OCI-M2 (cell line): ENCODE data around the gene USP38.
"Not testable (repeated sequence)": the region's sequence is repeated elsewhere in the genome, so short reads cannot be mapped to it uniquely, and the experiment has no call there.

Experiments used
- DNase-seq: peaks from one replicate; lab custom pipeline; 2025; ENCODE audit not compliant: unreplicated experiment; lab: John Stamatoyannopoulos, UW

Gene USP38, protein sequence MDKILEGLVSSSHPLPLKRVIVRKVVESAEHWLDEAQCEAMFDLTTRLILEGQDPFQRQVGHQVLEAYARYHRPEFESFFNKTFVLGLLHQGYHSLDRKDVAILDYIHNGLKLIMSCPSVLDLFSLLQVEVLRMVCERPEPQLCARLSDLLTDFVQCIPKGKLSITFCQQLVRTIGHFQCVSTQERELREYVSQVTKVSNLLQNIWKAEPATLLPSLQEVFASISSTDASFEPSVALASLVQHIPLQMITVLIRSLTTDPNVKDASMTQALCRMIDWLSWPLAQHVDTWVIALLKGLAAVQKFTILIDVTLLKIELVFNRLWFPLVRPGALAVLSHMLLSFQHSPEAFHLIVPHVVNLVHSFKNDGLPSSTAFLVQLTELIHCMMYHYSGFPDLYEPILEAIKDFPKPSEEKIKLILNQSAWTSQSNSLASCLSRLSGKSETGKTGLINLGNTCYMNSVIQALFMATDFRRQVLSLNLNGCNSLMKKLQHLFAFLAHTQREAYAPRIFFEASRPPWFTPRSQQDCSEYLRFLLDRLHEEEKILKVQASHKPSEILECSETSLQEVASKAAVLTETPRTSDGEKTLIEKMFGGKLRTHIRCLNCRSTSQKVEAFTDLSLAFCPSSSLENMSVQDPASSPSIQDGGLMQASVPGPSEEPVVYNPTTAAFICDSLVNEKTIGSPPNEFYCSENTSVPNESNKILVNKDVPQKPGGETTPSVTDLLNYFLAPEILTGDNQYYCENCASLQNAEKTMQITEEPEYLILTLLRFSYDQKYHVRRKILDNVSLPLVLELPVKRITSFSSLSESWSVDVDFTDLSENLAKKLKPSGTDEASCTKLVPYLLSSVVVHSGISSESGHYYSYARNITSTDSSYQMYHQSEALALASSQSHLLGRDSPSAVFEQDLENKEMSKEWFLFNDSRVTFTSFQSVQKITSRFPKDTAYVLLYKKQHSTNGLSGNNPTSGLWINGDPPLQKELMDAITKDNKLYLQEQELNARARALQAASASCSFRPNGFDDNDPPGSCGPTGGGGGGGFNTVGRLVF

DNA sequence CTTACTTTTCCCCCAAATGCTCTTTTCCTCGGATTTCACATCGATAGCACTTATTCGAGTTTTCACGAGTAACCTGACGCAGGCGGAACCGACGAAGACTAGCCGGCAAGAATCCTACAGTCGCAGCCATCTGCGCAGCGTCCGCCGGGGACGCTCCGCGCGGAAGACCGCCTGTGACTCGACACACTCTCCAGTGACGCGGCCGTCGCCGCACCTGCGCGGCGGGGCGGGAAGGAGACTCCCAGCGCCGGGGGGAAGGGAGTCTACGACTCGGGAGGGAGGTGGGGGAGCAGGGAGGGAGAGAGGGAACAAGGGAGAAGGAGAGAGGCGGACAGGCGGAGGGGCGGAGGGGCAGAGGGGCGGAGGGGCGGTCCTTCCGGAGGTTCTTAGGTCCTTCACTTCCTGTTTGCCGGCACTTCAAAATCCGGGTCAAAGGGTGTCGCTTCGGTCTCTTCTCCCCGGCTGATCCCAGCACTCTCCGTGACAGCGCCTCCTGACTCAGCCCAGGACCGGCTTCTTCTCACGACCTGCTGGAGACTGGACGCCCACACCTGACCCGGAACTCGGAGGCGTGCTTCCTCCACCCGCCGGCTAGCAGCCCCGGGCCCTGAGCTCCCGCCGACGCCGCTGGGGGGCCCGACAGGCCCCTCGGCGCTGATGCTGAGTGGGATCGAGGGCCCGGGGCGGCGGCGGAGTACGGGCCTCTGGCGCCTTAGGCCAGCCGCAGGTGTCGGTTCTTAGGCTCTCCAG, at the start of gene USP38:
Gene USP38 (plus strand): TSS at position 415 of the 750 bp plus-strand sequence. CDS start 534 bp downstream, outside the sequence.
- DNase-seq, result no peak

DNA sequence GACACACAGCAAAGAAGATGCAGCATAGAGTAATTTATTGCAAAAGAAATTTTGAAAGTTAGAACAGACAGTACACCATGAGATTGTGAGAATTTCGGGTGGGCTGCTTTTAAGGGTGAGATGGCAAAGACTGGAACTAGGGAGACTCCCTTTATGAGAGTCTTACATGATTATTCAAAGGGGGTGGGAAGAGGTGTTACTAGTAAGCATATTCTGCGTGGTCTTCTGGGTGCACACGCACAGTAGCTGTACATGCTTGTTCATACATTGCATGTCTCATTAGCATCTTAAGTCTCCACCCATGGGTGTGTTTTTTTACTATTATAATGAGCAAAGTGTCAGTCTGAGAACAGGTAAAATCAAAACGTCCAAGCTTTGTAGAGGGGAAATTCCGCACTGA, 49.4 kb upstream of the USP38 start:
- DNase-seq, result no peak

DNA sequence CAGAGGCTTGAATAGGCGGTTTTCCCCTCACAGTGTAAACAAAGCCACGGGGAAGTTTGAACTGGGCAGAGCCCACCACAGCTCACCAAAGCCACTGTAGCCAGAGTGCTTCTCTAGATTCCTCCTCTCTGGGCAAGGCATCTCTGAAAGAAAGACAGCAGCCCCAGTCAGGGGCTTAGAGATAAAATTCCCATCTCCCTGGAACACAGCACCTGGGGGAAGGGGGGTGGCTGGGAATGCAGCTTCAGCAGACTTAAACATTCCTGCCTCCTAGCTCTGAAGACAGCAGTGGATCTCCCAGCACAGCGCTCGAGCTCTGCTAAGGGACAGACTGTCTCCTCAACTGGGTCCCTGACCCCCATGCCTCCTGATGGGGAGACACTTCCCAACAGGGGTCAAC, 44.0 kb upstream of the USP38 start:
- no peak for DNase-seq

DNA sequence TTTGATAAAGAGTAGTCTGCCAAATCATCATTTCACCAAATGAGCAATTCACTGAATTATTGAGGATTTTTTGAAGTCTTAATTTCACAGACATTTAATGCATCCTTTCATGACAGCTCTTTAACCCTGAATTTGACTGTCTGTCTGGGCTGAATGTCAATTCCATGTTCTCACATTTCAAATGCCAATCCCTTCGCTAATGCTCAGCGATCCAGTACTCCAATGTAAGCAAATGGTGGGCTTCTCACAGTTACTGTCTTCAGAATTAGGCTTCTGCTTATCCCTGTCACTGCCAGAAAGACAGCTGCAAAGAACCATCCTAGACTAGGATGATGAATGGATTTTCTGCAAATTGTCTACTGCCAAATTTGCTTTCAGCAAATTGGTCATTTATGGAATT, 36.2 kb upstream of the USP38 start:
- no peak for DNase-seq

DNA sequence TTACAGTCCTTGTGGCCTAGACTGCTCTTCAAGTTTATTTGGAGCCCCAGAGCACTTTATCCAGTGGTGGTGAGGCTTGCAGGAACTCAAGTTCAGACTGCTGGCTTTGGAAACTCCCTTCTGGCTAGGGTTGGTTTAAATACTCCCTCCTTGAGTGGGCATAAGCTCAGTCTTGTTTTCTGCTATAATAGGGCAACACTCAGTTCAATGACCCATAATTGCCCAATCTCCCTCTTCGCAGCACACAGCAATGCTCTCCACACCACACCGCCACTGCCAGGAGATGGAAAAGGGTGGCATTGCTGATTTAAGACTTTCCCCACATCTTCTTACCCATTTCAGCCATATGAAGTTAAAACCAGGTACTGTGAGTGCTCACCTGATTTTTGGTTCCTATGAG, 27.9 kb upstream of the USP38 start:
- DNase-seq, result no peak

DNA sequence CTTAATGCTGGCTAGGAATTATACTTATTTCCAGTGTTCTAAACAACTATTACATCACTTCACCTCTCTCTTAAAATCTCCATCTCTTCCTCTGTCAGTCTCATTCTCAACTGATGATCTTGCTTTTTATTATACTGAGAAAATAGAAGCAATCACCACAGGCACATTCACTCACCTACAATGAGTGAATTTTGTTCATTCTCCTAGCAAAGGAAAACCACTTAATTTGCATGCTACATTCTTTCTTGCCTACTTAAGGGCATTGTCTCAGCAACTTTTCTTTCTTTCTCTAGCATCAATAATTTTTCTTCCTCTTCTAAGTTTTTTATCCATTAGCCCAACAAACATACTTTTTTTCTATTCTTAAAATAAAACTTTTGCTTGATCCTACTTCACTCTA, 21.1 kb upstream of the USP38 start:
- no peak for DNase-seq

DNA sequence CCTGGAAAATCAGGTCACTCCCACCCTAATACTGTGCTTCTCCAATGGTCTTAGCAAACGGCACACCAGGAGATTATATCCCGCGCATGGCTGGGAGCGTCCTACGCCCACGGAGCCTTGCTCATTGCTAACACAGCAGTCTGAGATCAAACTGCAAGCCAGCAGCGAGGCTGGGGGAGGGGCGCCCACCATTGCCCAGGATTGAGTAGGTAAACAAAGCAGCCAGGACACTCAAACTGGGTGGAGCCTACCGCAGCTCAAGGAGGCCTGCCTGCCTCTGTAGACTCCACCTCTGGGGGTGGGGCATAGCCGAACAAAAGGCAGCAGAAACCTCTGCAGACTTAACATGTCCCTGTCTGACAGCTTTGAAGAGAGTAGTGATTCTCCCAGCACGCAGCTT, 18.0 kb upstream of the USP38 start:
- not testable (repeated sequence) for DNase-seq

DNA sequence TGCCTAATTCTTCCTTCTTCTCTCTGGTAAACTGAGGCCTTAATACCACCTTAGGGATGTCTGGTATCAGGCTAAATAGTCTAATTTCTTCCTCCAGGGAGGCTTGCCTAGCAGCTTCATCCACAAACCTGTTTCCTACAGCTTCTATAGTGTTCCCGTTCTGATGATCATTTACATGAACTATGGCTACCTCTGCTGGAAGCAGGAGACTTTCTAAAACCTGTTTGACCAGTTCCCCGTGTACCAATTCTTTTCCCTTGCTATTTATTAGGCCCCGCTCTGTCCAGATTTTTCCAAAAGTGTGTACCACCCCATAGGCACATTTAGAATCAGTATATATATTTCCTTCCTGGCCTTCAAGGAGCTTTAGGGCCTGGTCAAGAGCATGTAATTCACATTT, 5.8 kb upstream of the USP38 start:
- no peak for DNase-seq

DNA sequence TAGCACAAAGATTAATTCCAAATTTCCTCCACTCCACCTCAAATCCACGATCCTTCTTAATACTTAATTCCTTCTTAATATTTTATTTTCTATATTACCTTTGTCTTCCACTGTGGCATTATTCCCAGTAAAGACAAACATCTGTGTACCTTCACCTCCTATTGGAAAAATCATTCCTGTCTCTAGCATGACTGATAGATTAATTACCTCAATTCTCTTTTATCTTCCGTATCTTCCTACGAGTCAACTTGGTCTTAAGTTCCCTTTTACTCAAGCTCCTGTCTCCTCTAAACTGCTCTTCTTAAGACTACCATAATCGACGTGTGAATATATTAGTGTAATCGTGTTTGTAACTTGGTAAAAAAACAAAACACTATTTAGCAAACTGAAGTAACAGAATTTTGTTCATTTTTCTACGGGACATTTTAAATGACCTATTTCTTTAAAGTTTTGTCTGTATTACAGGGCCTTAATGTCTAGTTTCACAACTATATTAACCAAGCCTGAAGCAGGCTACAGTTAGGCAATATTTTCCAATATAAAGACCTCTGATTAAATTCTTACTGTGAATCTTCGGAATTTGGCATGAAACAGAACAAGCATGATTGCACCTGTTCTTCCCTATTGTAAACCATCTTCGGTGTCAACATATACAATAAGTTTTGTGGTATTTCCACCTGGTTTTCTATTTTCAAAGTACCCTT, 1.1 kb upstream of the USP38 start:
- no peak for DNase-seq

DNA sequence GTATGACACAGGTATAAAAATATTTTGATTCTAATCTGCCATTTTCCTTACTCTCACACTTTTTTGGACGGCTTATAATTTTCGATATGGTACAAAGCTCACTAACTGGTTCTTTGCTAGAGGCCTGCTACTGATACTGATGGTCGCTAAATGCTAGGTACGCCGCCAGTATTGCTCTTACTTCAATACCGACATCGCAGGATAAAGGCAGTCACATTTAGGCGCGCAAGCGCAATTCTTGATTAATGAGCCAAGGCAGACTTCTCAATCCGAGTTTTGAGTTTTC, 557 bp upstream of the USP38 start:
- no peak for DNase-seq

DNA sequence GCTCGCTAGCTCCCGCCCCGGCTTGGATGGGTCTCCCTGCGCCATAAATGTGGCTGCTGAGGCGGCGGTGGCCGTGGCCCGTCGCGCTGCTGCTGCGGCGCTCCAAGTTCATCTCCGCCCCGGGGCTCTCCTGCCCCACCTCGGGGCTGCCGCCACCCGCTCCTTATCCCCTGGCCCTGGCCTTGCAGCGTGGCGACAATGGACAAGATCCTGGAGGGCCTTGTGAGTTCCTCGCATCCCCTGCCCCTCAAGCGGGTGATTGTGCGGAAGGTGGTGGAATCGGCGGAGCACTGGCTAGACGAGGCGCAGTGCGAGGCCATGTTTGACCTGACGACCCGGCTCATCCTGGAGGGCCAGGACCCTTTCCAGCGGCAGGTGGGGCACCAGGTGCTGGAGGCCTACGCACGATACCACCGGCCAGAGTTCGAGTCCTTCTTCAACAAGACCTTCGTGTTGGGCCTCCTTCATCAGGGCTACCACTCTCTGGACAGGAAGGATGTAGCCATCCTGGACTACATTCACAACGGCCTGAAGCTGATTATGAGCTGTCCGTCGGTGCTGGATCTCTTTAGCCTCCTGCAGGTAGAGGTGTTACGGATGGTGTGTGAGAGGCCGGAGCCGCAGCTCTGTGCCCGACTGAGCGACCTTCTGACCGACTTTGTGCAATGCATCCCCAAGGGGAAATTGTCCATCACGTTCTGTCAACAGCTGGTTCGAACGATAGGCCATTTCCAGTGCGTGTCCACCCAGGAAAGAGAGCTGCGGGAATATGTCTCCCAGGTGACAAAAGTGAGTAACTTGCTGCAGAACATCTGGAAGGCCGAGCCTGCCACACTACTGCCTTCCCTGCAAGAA, 763 bp downstream of the USP38 start:
- no peak for DNase-seq

DNA sequence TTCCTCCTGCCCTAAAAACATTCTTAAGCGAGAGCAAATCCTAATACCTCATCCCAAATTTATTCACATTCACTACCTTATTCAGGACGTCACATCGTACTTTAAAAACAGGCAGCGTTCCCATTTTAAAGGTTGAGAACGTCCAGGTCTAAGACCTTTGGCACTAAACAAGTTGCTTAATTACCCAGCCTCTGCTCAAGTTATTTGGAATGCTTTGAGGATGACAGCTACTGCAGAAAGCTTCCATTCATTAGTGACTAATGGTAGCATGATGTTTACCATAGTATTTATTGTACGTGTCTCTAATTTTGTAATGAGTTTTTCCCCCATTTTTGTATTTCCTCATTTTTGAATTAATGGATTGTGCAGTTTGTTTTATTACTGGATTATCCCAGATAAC, 1.5 kb downstream of the USP38 start:
- no peak for DNase-seq

DNA sequence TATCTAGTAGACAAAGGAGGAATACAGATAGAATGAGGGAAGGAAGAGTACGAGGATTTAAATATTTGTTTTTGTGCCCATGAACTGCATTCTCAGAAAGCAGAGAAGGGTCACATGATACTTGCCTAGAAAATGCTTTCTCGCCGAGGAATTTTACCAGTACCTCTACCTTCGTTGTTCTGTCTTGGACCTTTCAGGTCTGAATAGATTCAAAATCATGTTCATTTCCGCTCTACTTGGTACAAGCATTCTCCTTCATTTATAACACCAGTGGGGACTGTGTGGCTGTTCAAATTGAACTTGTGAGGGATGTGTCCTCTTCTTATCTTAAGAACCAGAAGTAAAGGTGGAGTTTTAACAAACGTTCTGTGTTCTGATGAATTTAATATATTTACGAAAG, 1.9 kb downstream of the USP38 start:
- DNase-seq, result no peak

DNA sequence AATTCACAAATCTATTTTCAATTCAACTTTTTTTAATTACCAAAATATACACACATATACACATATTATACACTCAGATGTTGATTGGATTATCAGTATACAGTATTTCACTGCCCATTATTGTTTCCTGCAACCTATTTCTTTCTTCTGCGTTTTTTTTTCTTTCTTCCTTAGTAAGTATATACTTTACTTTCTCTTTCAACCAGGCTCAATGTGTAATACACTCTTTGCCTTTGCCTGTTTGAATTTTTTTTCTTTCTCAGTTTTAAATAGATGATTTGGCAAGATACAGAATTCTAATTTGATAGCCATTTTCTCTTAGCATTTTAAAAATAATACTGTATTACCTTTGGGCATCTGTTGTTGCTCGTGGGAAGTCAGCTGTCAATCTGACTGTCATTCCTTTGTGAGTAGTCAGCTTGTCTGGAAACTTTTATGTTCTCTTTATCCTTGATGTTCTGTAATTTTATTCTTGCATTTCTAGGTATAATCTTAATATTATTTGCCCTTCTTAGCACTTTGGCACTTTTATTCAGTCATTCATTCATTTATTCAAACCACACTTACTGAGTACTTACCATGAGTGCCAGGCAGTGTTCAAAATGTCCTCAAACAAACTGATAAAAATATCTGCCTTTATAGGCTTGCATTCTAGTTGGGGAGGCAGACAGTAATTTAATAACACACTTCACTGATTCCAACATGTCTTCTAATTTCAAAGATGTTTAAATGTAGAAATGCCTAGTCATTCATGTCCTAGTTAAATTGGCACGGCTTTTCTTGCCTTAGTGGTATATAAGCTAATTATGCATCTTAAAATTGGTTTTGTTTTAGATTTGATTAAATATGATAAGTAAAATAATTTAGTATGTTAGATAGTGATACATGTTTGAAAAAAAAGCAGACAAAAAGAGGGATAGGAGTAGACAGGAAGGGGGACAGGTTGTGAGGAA, 3.7 kb downstream of the USP38 start:
- DNase-seq, result no peak

DNA sequence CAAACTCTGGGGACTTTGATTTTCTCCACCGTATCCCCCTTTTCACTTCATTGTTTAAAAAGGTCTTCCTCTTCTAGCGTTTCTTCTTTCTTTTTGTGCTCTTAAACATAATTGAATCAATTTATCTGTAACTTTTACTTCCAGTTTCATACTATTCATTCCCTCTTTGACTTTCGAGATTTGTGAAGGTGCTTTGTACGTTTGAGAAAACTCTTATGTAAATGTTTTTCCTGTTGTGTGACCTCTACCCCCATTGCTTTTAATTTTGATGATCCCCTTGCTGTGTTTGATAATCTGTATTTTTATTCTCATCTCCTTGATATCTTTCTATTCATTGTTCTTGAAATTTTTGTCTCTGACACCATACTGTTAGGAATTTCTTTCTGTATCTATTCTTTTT, 4.8 kb downstream of the USP38 start:
- no peak for DNase-seq

DNA sequence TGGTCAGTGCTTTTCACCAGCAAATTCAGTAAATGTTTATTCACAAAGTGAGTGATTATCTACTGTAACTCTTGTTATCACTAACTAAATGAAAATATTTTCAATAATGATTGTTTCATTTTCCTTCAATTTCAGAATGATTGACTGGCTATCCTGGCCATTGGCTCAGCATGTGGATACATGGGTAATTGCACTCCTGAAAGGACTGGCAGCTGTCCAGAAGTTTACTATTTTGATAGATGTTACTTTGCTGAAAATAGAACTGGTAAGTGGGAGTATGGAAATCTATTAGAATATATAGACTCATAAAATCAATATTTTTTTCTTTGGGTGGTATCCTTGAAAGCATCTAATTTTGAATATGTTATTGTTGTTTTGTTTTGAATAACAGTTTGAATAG, 10.9 kb downstream of the USP38 start:
- DNase-seq, result no peak

DNA sequence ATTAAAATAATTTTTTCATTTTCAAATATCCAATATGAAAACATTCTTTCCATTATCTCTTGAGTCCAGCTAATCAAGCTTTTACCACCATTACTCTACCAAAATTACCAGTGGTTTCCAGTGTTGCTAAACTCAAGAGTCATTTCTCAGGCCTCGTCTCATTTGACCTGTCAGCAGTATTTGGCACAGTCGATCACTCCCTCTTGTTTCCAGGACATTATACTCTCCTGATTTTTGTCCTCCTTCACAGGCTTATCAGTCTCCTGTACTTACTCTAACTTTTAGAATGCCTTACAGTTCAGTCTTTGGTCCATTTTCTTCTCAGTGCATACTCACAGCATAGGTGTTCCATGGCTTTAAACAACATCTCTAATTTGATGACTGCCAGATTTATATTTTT, 11.6 kb downstream of the USP38 start:
- DNase-seq, result no peak

DNA sequence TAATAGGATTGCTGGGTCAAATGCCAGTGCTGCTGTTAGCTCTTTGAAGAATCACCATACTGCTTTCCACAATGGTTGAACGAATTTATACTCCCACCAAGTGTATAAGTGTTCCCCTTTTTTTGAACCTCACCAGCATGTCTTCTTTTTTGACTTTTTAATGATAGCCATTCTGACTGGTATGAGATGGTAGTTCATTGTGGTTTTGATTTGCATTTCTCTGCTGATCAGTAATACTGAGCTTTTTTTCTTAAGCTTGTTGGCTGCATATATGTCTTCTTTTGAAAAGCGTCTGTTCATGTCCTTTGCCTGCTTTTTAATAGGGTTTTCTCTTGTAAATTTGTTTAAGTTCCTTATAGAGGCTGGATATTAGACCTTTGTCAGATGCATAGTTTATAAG, 14.8 kb downstream of the USP38 start:
- no peak for DNase-seq

DNA sequence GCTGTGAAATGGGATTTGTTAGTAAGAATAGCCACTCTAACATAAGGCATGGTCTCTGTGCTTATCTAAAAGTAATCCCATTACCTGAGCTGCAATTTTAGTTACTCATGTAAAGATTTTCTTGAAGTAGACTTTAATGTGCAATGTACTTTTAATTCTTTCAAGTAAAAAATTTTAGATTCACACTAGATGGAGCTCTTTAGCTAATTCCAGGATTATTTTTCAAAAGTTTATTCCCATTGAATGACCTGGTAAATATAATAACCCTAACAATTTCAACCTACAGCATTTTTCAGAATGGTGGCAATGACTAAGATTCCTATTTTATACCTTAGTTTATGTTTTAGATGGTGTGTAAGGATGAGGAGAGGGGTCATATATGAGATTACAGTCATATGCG, 18.1 kb downstream of the USP38 start:
- DNase-seq, result no peak
